GM12878 (cell line): ENCODE results near the gene RAD23B.

Experiments
- CHD1 ChIP-seq: IDR thresholded peaks from 2 replicates; pipeline ENCODE4 v1.6.1; 2012; ENCODE audit warnings: low read depth, low read length, improper control_type of control experiment
- EZH2 ChIP-seq: IDR thresholded peaks from 2 replicates; pipeline ENCODE4 v1.6.1; 2012; ENCODE audit warnings: low read depth, mild to moderate bottlenecking, control low read depth, inconsistent platforms, low read length, borderline replicate concordance; ENCODE audit not compliant: control insufficient read depth
- MEF2A ChIP-seq: IDR thresholded peaks from 2 replicates; pipeline ENCODE4 v1.6.1; 2011; ENCODE audit warnings: low read depth, mild to moderate bottlenecking, low read length, moderate library complexity; ENCODE audit not compliant: insufficient read depth
- RFX5 ChIP-seq: IDR thresholded peaks from 2 replicates; pipeline ENCODE4 v1.6.1; 2011; ENCODE audit warnings: low read depth, low read length, improper control_type of control experiment
- SIN3A ChIP-seq: IDR thresholded peaks from 2 replicates; pipeline ENCODE4 v1.6.1; 2012; ENCODE audit warnings: low read depth, low read length, improper control_type of control experiment
- SUPT20H ChIP-seq: IDR thresholded peaks from 2 replicates; pipeline ENCODE4 v1.6.1; 2011; ENCODE audit warnings: low read depth, mild to moderate bottlenecking, low read length, moderate library complexity, borderline replicate concordance; ENCODE audit not compliant: control insufficient read depth
- TF ChIP-seq, protein P1 (sequence below), 3 experiments: IDR thresholded peaks in 2 of 3; conservative IDR thresholded peaks in 1 of 3; 2 replicates each; pipeline ENCODE4 v1.5.1; 2011; ENCODE audit warnings: low read depth in 3 of 3, low read length in 3 of 3, mild to moderate bottlenecking in 3 of 3, control low read depth in 2 of 3, moderate library complexity in 2 of 3, inconsistent platforms in 1 of 3, mixed read lengths in 1 of 3; ENCODE audit not compliant: control insufficient read depth in 2 of 3, insufficient read depth in 1 of 3; ENCODE audit errors: extremely low read depth in 1 of 3
- TF ChIP-seq, protein P2 (sequence below): fragments of 450-650 bp; IDR thresholded peaks from 2 replicates; pipeline ENCODE4 v1.6.1; 2018; ENCODE audit warnings: mild to moderate bottlenecking, low read depth, moderate library complexity; ENCODE audit not compliant: partially characterized antibody
- TF ChIP-seq, protein P3 (sequence below): fragments of 450-650 bp; IDR thresholded peaks from 2 replicates; pipeline ENCODE4 v1.6.1; 2016; ENCODE audit warnings: mild to moderate bottlenecking
- TF ChIP-seq, protein P4 (sequence below): IDR thresholded peaks from 2 replicates; pipeline ENCODE4 v1.6.1; 2011; ENCODE audit warnings: low read depth, mild to moderate bottlenecking, low read length, moderate library complexity, borderline replicate concordance; ENCODE audit errors: extremely low read depth

DNA sequence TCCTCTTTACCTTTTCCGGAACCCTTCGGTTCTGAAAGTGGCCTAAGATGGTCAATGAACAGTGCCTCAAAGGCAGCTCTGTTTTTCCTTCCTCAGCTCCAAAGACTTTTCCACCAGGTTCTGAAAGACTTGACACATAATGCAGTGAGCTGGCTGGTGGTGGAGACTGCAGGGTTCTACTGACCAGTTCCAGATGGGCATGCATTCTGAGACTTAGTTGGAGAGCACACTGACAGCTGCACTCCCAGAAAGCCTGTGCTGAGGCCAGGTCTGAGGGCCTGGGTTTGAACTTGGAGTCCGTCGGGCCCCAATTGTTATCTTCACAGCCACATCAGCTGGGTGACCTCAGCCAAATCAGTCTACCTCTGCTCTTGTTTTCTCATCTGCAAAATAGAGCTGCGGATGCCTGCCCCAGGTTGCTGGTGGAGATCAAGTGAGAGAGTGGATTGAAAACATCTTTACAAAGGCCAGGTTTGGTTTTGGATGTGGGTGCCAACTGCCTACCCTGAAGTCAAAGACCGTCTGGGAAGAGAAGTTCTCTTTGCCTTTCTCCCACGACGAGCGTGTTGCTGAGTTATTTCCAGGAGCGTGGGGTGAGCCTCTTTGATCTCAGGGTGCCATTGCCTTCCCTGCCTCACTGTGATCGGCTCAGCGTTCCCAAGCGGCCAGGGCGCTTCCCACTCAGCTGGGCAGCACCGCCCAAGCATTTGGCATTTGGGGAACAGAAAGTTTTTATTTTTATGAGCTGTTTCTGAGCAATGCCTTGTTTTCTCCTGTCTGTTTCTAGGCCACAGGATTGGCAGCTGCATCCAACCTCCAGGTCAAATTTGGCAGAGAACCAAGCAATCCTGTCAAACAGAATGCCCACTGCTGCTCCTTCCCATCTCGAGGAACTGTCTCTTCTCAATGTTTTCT is 54.9 kb downstream of the RAD23B start:
- TF ChIP-seq, protein P1, sequence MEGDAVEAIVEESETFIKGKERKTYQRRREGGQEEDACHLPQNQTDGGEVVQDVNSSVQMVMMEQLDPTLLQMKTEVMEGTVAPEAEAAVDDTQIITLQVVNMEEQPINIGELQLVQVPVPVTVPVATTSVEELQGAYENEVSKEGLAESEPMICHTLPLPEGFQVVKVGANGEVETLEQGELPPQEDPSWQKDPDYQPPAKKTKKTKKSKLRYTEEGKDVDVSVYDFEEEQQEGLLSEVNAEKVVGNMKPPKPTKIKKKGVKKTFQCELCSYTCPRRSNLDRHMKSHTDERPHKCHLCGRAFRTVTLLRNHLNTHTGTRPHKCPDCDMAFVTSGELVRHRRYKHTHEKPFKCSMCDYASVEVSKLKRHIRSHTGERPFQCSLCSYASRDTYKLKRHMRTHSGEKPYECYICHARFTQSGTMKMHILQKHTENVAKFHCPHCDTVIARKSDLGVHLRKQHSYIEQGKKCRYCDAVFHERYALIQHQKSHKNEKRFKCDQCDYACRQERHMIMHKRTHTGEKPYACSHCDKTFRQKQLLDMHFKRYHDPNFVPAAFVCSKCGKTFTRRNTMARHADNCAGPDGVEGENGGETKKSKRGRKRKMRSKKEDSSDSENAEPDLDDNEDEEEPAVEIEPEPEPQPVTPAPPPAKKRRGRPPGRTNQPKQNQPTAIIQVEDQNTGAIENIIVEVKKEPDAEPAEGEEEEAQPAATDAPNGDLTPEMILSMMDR (IDR thresholded peaks at IDR 0.05 in 2 of 3, conservative IDR thresholded peaks at IDR 0.05 in 1 of 3; ENCODE audit: control insufficient read depth in 2 of 3, extremely low read depth in 1 of 3, insufficient read depth in 1 of 3, low read depth in 3 of 3, low read length in 3 of 3), result no peak
- no peak for TF ChIP-seq RFX5
- no peak for TF ChIP-seq CHD1
- TF ChIP-seq, protein P2, sequence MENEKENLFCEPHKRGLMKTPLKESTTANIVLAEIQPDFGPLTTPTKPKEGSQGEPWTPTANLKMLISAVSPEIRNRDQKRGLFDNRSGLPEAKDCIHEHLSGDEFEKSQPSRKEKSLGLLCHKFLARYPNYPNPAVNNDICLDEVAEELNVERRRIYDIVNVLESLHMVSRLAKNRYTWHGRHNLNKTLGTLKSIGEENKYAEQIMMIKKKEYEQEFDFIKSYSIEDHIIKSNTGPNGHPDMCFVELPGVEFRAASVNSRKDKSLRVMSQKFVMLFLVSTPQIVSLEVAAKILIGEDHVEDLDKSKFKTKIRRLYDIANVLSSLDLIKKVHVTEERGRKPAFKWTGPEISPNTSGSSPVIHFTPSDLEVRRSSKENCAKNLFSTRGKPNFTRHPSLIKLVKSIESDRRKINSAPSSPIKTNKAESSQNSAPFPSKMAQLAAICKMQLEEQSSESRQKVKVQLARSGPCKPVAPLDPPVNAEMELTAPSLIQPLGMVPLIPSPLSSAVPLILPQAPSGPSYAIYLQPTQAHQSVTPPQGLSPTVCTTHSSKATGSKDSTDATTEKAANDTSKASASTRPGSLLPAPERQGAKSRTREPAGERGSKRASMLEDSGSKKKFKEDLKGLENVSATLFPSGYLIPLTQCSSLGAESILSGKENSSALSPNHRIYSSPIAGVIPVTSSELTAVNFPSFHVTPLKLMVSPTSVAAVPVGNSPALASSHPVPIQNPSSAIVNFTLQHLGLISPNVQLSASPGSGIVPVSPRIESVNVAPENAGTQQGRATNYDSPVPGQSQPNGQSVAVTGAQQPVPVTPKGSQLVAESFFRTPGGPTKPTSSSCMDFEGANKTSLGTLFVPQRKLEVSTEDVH, result no peak
- no peak for TF ChIP-seq SIN3A
- TF ChIP-seq SUPT20H, result no peak
- no peak for TF ChIP-seq MEF2A
- TF ChIP-seq, protein P3, sequence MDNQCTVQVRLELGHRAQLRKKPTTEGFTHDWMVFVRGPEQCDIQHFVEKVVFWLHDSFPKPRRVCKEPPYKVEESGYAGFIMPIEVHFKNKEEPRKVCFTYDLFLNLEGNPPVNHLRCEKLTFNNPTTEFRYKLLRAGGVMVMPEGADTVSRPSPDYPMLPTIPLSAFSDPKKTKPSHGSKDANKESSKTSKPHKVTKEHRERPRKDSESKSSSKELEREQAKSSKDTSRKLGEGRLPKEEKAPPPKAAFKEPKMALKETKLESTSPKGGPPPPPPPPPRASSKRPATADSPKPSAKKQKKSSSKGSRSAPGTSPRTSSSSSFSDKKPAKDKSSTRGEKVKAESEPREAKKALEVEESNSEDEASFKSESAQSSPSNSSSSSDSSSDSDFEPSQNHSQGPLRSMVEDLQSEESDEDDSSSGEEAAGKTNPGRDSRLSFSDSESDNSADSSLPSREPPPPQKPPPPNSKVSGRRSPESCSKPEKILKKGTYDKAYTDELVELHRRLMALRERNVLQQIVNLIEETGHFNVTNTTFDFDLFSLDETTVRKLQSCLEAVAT, result no peak
- TF ChIP-seq, protein P4, sequence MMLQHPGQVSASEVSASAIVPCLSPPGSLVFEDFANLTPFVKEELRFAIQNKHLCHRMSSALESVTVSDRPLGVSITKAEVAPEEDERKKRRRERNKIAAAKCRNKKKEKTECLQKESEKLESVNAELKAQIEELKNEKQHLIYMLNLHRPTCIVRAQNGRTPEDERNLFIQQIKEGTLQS, result no peak
- no peak for TF ChIP-seq EZH2
